NCI-H226 (cell line): Measurements from ENCODE around the gene SLMAP.

Experiments used
- DNase-seq: peaks from one replicate; pipeline ENCODE4 v3.0.0-alpha.2; 2015

Gene SLMAP

GRCh38 chr3:57896031-57896430 is 139.9 kb downstream of the SLMAP start:
- no peak for DNase-seq

- no peak for DNase-seq
Measured at GRCh38 chr3:57896691-57897090, 140.6 kb downstream of the SLMAP start.

GRCh38 chr3:57900786-57901185 is 144.7 kb downstream of the SLMAP start:
- no peak for DNase-seq

- DNase-seq, result no peak
Measured at GRCh38 chr3:57903124-57903890, 147.2 kb downstream of the SLMAP start.

GRCh38 chr3:57910990-57911389 is 154.9 kb downstream of the SLMAP start:
- peak; percentile 2 for DNase-seq

GRCh38 chr3:57911593-57911992 is 155.5 kb downstream of the SLMAP start:
- no peak for DNase-seq

- no peak for DNase-seq
Measured at GRCh38 chr3:57917601-57918000, 161.5 kb downstream of the SLMAP start.

GRCh38 chr3:57918123-57918837 is 162.2 kb downstream of the SLMAP start:
- no peak for DNase-seq

GRCh38 chr3:57919987-57920386 is 163.9 kb downstream of the SLMAP start:
- DNase-seq, result no peak

GRCh38 chr3:57923101-57923500 is 167.0 kb downstream of the SLMAP start:
- no peak for DNase-seq

GRCh38 chr3:57923752-57924151 is 167.6 kb downstream of the SLMAP start:
- DNase-seq, result no peak

- DNase-seq, result no peak
Measured at GRCh38 chr3:57927166-57927565, 171.1 kb downstream of the SLMAP start.

GRCh38 chr3:57927916-57928315 is 171.8 kb downstream of the SLMAP start:
- DNase-seq, result no peak

- DNase-seq, result no peak
Measured at GRCh38 chr3:57928511-57928910, 172.4 kb downstream of the SLMAP start.

- DNase-seq, result no peak
Measured at GRCh38 chr3:57929988-57930387, 173.9 kb downstream of the SLMAP start.

GRCh38 chr3:57933602-57934001 is 177.5 kb downstream of the SLMAP start:
- no peak for DNase-seq

GRCh38 chr3:57934373-57934772 is 178.3 kb downstream of the SLMAP start:
- no peak for DNase-seq

- DNase-seq, result no peak
Measured at GRCh38 chr3:57935539-57935938, 179.4 kb downstream of the SLMAP start.

GRCh38 chr3:57937092-57937491 is 181.0 kb downstream of the SLMAP start:
- DNase-seq, result no peak

GRCh38 chr3:57939775-57940174 is 183.7 kb downstream of the SLMAP start:
- DNase-seq, result no peak

GRCh38 chr3:57942388-57942787 is 186.3 kb downstream of the SLMAP start:
- DNase-seq, result no peak

- no peak for DNase-seq
Measured at GRCh38 chr3:57942872-57943283, 186.8 kb downstream of the SLMAP start.

- DNase-seq, result no peak
Measured at GRCh38 chr3:57943525-57944495, 187.7 kb downstream of the SLMAP start.
